Lower leg skin (tissue), 3 donors: ENCODE measurements around the gene LOXHD1.

Source experiments
- CTCF ChIP-seq, 3 donors: fragments of 450-650 bp; IDR thresholded peaks; one replicate each; pipeline ENCODE4 v1.5.1; 2016; ENCODE audit warnings: antibody characterized with exemption in 3 of 3, mild to moderate bottlenecking in 3 of 3, moderate library complexity in 2 of 3
- POLR2A ChIP-seq, 2 donors: fragments of 450-650 bp; IDR thresholded peaks; one replicate each; pipeline ENCODE4 v1.6.1; 2016 to 2017; ENCODE audit warnings: antibody characterized with exemption in 2 of 2, mild to moderate bottlenecking in 1 of 2, moderate library complexity in 1 of 2

- TF ChIP-seq CTCF (IDR thresholded peaks at IDR 0.05) = no peak
- no peak for TF ChIP-seq POLR2A (IDR thresholded peaks at IDR 0.05)
These were observed 39.2 kb upstream of the LOXHD1 start for GRCh38 chr18:46696268-46696667.
